HL-60 (cell line): ENCODE results near the gene PLEKHA5.

Experiments
- POLR2AphosphoS5 ChIP-seq: IDR thresholded peaks from 2 replicates; pipeline ENCODE4 v1.6.1; 2012; ENCODE audit warnings: low read depth
- SPI1 ChIP-seq: IDR thresholded peaks from 2 replicates; pipeline ENCODE4 v1.6.1; 2012; ENCODE audit warnings: low read depth, mild to moderate bottlenecking, borderline replicate concordance
- TF ChIP-seq, protein P1 (sequence below): IDR thresholded peaks from one replicate; pipeline ENCODE4 v1.5.1; 2011; ENCODE audit warnings: low read length, control low read depth, inconsistent platforms; ENCODE audit not compliant: insufficient read depth

DNA sequence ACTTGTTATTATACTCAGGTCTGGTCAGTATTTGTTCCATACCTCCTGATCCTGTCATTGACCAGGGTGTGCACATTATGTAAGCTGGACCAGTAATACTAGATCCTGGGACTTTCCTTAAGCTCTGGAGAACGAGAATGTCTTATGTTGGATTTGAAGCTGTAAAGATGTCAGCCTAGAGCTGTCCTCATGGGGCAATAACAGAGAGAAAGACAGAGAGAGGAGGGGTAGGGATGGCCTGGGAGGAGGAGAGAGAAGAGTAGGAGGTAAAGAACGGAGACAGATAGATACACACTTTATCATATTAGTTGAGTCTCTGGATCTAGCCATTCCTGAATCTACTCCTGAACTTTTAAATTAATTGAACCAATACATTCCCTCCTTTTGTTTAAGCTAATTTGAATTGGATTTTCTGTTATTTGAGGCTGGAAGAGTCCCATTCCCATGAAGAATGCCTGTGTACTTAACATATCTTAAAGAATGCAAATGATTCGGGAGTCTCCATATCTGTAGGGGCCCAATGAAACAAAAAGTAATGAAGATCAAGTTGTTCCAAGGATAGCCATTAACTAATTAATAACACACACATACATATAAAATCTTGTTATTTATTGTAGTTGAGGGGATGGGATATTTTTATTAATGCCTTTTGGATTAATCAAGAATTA lies 55.9 kb downstream of the PLEKHA5 start:
- TF ChIP-seq, protein P1, sequence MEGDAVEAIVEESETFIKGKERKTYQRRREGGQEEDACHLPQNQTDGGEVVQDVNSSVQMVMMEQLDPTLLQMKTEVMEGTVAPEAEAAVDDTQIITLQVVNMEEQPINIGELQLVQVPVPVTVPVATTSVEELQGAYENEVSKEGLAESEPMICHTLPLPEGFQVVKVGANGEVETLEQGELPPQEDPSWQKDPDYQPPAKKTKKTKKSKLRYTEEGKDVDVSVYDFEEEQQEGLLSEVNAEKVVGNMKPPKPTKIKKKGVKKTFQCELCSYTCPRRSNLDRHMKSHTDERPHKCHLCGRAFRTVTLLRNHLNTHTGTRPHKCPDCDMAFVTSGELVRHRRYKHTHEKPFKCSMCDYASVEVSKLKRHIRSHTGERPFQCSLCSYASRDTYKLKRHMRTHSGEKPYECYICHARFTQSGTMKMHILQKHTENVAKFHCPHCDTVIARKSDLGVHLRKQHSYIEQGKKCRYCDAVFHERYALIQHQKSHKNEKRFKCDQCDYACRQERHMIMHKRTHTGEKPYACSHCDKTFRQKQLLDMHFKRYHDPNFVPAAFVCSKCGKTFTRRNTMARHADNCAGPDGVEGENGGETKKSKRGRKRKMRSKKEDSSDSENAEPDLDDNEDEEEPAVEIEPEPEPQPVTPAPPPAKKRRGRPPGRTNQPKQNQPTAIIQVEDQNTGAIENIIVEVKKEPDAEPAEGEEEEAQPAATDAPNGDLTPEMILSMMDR, result no peak
- no peak for TF ChIP-seq POLR2AphosphoS5
- no peak for TF ChIP-seq SPI1
